Calu3 (cell line): ENCODE data around the gene AKAP5. TPM values are rescaled to one million over a fixed set of nuclear protein-coding genes. Genes with fewer than 3 reads are reported as not detected.
"Not testable (repeated sequence)": the region's sequence is repeated elsewhere in the genome, so short reads cannot be mapped to it uniquely, and the experiment has no call there.

Experiments
- BruUV-seq: library from RNA; stranded (reverse); fragments of 400-500 nt; replicated peaks from 2 replicates; lab custom pipeline; 2021; lab: Mats Ljungman, UMichigan
- CTCF ChIA-PET: fragments of 300-600 bp; sonication (Branson Sonifier 250); formaldehyde crosslinking; loops from one replicate; lab custom pipeline; 2022; ENCODE audit warnings: antibody characterized with exemption; lab: Charles Lee
- DNase-seq: peaks from one replicate; pipeline ENCODE4 v3.0.0; 2022
- H3K27ac Mint-ChIP-seq: one replicate; pipeline ENCODE4 v1.8.0; 2022; ENCODE audit warnings: mixed read lengths; ENCODE audit not compliant: unreplicated experiment
- H3K27me3 Mint-ChIP-seq: one replicate; pipeline ENCODE4 v1.8.0; 2022; ENCODE audit warnings: mixed read lengths; ENCODE audit not compliant: unreplicated experiment
- H3K36me3 Mint-ChIP-seq: one replicate; pipeline ENCODE4 v1.8.0; 2022; ENCODE audit warnings: mild to moderate bottlenecking, moderate library complexity, mixed read lengths; ENCODE audit not compliant: insufficient read depth, unreplicated experiment
- H3K4me1 Mint-ChIP-seq: one replicate; pipeline ENCODE4 v1.8.0; 2022; ENCODE audit warnings: mild to moderate bottlenecking, low read depth, mixed read lengths; ENCODE audit not compliant: unreplicated experiment
- H3K4me3 Mint-ChIP-seq: one replicate; pipeline ENCODE4 v1.8.0; 2022; ENCODE audit warnings: mild to moderate bottlenecking, low read depth, moderate library complexity, mixed read lengths; ENCODE audit not compliant: unreplicated experiment
- H3K9me3 Mint-ChIP-seq: one replicate; pipeline ENCODE4 v1.8.0; 2022; ENCODE audit warnings: low read depth, mixed read lengths; ENCODE audit not compliant: unreplicated experiment
- CTCF ChIP-seq: fragments of 200-600 bp; IDR thresholded peaks from one replicate; pipeline ENCODE4 v1.8.0; 2022; ENCODE audit warnings: antibody characterized with exemption; ENCODE audit not compliant: unreplicated experiment
- intact Hi-C: fragments of 100-400 bp; cut with micrococcal nuclease; formaldehyde crosslinking; loops from one replicate; pipeline ENCODE4 v1.10.0; 2022; ENCODE audit not compliant: unreplicated experiment
- total RNA-seq: library from RNA; stranded (reverse); gene quantifications from 2 replicates; pipeline ENCODE4 v1.2.3, GENCODE V29; 2022

AKAP5 gene
- total RNA-seq, 1 experiment from 2014 or later = 1.7 TPM

GRCh38 chr14:64516969-64517368 is 51.7 kb downstream of the AKAP5 start:
- BruUV-seq = no TSS peak
- CTCF ChIA-PET = no interaction called here

GRCh38 chr14:64517667-64518066 is 52.4 kb downstream of the AKAP5 start:
- CTCF ChIA-PET = interaction anchor here (1.4 kb wide), 1 partner anchor 8 kb away, joined by 3 read pairs; no protein-coding TSS in a partner anchor
- H3K27ac Mint-ChIP-seq, intact Hi-C loops, DNase-seq, BruUV-seq, H3K4me1 Mint-ChIP-seq, H3K27me3 Mint-ChIP-seq, H3K4me3 Mint-ChIP-seq, H3K36me3 Mint-ChIP-seq, H3K9me3 Mint-ChIP-seq: not testable (repeated sequence)

More at GRCh38 chr14:64516969-64517368, 51.7 kb downstream of the AKAP5 start:
- H3K27me3 Mint-ChIP-seq = no peaks in the 10 kb centered on the region
- H3K27ac Mint-ChIP-seq = no peak overlapping the region
- intact Hi-C loops = no loop called here
- no peak for DNase-seq
- no peaks in the 10 kb centered on the region for H3K36me3 Mint-ChIP-seq
- no peaks in the 10 kb centered on the region for H3K4me1 Mint-ChIP-seq
- no peaks in the 10 kb centered on the region for H3K9me3 Mint-ChIP-seq
- no peak for TF ChIP-seq CTCF
- H3K4me3 Mint-ChIP-seq = no peak overlapping the region

GRCh38 chr14:64518229-64518628 is 52.9 kb downstream of the AKAP5 start:
- intact Hi-C loops = no loop called here
- H3K27ac Mint-ChIP-seq = no peak overlapping the region
- TF ChIP-seq CTCF = no peak
- no peaks in the 10 kb centered on the region for H3K4me1 Mint-ChIP-seq
- DNase-seq = no peak
- H3K27me3 Mint-ChIP-seq = no peaks in the 10 kb centered on the region
- H3K4me3 Mint-ChIP-seq = no peak overlapping the region
- CTCF ChIA-PET = interaction anchor here (0.7 to 1.4 kb wide), 2 partner anchors 9 to 78 kb away, joined by 3 read pairs; no protein-coding TSS in a partner anchor
- no TSS peak for BruUV-seq
- H3K9me3 Mint-ChIP-seq = no peaks in the 10 kb centered on the region
- H3K36me3 Mint-ChIP-seq = no peaks in the 10 kb centered on the region

- BruUV-seq = no TSS peak
- Mint-ChIP-seq H3K27me3 (no peaks in the 10 kb centered on the region), H3K9me3 (no peaks in the 10 kb centered on the region), H3K4me1 (no peaks in the 10 kb centered on the region), H3K27ac (no peak overlapping the region), H3K4me3 (no peak overlapping the region), H3K36me3 (no peaks in the 10 kb centered on the region)
- intact Hi-C loops = no loop called here
- DNase-seq = no peak
- no peak for TF ChIP-seq CTCF
- CTCF ChIA-PET = no interaction called here
Observed at GRCh38 chr14:64520699-64521098, 55.4 kb downstream of the AKAP5 start.

- no peaks in the 10 kb centered on the region for H3K4me1 Mint-ChIP-seq
- CTCF ChIA-PET = no interaction called here
- no peak for DNase-seq
- no peaks in the 10 kb centered on the region for H3K27me3 Mint-ChIP-seq
- H3K36me3 Mint-ChIP-seq = no peaks in the 10 kb centered on the region
- TF ChIP-seq CTCF = no peak
- no peak overlapping the region for H3K27ac Mint-ChIP-seq
- no peaks in the 10 kb centered on the region for H3K9me3 Mint-ChIP-seq
- no TSS peak for BruUV-seq
- intact Hi-C loops = no loop called here
- H3K4me3 Mint-ChIP-seq = no peak overlapping the region
Observed at GRCh38 chr14:64522591-64523355, 57.5 kb downstream of the AKAP5 start.
